ENCODE results near the gene RPUSD2.

RPUSD2 gene

DNA sequence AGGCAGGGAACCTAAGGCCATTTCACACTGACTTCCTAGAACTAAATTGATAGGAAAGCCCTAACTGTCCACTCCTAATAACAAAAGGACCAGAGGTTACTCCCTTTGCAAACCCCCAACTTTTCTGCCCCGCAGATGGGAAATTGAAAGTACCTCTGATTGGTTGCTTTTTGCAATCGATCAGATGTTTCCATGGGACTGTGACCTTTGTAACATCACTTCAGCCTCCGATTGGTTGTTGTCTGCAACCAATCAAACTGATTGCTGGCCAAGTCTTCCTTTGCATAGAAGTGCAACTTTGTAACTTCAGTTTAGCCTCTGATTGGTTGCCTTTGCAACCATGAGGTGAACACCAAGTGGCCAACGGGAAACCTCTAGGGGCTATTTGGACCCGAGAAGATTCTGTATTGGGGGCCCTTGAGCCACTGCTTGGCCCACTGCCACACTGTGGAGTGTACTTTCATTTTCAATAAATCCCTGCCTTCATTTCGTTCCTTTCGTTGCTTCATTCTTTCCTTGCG, 13.7 kb downstream of the RPUSD2 start:
- H3K4me3 ChIP-seq (ENCODE audit: low read depth, low read length), result no peak overlapping the region
- no peak for DNase-seq (ENCODE audit: low read depth)
- TF ChIP-seq, protein P1, sequence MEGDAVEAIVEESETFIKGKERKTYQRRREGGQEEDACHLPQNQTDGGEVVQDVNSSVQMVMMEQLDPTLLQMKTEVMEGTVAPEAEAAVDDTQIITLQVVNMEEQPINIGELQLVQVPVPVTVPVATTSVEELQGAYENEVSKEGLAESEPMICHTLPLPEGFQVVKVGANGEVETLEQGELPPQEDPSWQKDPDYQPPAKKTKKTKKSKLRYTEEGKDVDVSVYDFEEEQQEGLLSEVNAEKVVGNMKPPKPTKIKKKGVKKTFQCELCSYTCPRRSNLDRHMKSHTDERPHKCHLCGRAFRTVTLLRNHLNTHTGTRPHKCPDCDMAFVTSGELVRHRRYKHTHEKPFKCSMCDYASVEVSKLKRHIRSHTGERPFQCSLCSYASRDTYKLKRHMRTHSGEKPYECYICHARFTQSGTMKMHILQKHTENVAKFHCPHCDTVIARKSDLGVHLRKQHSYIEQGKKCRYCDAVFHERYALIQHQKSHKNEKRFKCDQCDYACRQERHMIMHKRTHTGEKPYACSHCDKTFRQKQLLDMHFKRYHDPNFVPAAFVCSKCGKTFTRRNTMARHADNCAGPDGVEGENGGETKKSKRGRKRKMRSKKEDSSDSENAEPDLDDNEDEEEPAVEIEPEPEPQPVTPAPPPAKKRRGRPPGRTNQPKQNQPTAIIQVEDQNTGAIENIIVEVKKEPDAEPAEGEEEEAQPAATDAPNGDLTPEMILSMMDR (IDR thresholded peaks at IDR 0.05; ENCODE audit: low read depth, low read length, missing control alignments), result no peak

GRCh38 chr15:40584191-40584590, 15.1 kb downstream of the RPUSD2 start:
- no peak overlapping the region for H3K4me3 ChIP-seq (ENCODE audit: low read depth, low read length)
- TF ChIP-seq, protein P1 (IDR thresholded peaks at IDR 0.05; ENCODE audit: low read depth, low read length, missing control alignments), result no peak
- DNase-seq (ENCODE audit: low read depth), result no peak

- no peak for DNase-seq (ENCODE audit: low read depth)
- no peak overlapping the region; the same call in 1 of the 2 replicates for H3K4me3 ChIP-seq (ENCODE audit: low read depth, low read length)
Measured at GRCh38 chr15:40590667-40591050, 21.6 kb downstream of the RPUSD2 start.

DNA sequence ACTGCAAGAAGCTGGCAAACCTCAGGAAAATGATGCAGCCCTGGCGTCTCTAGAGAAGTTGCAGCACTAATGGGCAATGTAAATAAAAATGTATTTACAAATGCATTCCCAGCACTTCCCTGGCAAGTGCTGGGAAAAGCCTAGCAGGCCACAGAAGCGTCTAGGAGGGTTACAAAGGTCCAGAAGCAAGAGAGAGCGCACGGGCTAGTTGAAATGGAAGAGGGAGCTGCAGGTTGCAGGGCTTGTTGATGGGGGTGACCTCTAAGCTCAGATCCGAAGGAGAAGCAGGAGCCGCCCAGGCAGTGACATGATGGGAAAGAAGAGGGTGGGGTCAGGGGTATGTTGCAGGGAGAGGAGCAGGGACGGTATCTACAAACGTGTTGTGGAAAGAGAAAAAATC, 22.3 kb downstream of the RPUSD2 start:
- DNase-seq (ENCODE audit: low read depth), result no peak
- no peak overlapping the region for H3K4me3 ChIP-seq (ENCODE audit: low read depth, low read length)
- TF ChIP-seq, protein P1 (IDR thresholded peaks at IDR 0.05; ENCODE audit: low read depth, low read length, missing control alignments), result no peak

More at GRCh38 chr15:40590667-40591050, 21.6 kb downstream of the RPUSD2 start:
- TF ChIP-seq, protein P1 (IDR thresholded peaks at IDR 0.05; ENCODE audit: low read depth, low read length, missing control alignments), result no peak

DNA sequence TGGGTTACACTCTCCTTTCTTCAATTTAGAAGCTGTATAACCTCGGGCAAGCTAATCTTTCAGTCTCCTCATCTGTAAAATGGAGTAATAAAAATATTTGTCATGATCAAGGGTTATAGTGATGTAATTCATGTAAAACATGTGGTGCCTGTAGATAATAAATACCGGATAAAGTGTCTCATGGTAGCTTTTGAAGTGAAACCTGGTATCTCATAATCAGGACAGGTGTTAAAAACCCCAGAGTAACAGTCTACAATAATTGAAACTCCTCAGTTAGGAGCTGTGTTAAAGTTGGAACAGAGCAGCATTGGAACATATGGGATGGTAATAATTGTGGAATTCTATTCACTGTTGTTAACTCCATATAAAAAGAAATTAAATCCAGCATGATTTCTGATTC, 24.1 kb downstream of the RPUSD2 start:
- TF ChIP-seq, protein P1 (IDR thresholded peaks at IDR 0.05; ENCODE audit: low read depth, low read length, missing control alignments), result no peak
- H3K4me3 ChIP-seq (ENCODE audit: low read depth, low read length), result no peak overlapping the region; the same call in 1 of the 2 replicates
- DNase-seq (ENCODE audit: low read depth), result no peak

DNA sequence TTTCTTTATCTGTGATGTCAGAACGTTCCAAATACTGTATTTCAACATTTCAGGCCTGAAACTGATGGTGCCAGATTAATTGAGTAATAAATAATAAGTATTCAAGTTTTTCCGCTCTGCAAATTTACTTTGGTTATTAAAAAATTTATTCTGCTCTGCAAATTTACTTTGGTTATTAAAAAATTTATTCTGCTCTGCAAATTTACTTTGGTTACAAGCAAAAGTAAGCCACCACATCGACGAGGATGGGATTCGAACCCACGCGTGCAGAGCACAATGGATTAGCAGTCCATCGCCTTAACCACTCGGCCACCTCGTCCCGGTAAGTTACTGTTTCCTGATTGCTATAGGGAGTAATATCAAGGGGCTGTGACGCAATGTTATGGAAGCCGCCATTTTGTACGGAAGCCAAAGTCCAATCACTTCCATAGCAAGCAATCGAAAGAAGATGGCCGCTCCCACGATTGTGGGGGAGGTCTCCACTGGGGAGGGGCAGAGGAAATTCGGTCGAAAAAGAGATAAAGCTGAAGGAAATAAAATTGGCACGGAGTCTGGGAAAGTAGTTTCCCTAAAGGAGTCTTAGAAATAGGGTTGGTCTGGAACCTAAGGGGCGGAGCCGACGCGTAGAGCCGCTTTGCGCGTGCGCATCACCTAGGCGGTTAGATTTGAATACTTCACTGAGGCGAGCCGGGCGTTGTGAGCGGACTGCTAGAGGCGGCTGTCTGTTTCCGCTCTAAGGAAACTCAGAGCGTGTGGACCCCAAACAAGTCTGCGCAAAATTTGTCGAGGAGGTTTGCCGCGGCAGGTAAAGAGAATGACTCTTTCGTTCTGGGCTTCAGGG, 24.7 kb downstream of the RPUSD2 start, which contains the start of gene KNL1:
Gene KNL1 (plus strand): TSS at position 662 of the 841 bp plus-strand sequence. CDS start 8,683 bp downstream, outside the sequence.
- DNase-seq (ENCODE audit: low read depth), result peak; percentile 89
- TF ChIP-seq, protein P1 (IDR thresholded peaks at IDR 0.05; ENCODE audit: low read depth, low read length, missing control alignments), result no peak
- H3K4me3 ChIP-seq (ENCODE audit: low read depth, low read length), result peak within 1 kb of the TSS; percentile 75
